GM12872 (cell line): ENCODE measurements around the gene ENOX1.

Experiments used
- TF ChIP-seq, protein P1 (sequence below): IDR thresholded peaks from 3 replicates; pipeline ENCODE4 v1.5.1; 2011; ENCODE audit warnings: low read depth, mild to moderate bottlenecking, low read length, moderate library complexity; ENCODE audit not compliant: insufficient read depth

Gene ENOX1

DNA sequence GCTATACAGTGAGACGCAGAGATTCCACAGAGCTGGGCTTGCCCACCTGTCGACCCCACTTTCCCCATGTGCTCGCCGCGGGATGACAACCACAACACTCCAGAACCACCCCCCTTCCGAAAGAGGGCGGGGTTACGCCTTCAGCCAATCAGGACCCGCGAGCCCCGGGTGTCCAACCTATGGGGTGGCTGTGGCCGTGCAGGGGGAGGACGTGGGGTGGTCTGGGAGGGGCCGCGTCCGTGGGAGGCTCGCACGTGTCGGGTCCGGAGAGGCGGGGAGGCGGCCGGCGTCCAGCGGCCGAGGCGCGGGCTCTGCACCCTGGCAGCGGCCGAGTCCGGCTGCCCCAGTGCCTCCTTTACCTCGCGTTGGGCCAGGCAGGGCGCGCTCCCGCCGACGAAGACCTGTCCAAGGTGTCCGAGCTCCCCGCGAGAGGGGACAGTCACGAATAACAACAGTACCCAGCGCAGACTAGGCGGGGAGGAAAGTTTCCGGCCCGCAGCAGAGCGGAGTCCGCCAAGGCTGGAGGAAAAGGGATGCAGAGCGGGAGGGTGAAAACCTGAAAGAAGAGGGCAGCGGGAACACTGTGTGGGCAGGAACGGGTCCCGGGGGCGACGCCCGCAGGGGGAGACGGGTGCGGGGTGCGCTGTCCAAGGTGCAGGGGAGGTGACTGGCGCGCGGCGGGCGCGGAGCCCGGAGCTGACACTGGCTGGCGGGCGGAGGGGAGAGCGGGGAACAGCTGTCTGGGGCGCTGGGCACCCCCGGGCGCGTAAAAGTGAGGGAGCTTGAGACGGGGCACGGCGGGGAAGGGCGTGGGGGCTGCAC is 911 bp downstream of the ENOX1 start:
- TF ChIP-seq, protein P1, sequence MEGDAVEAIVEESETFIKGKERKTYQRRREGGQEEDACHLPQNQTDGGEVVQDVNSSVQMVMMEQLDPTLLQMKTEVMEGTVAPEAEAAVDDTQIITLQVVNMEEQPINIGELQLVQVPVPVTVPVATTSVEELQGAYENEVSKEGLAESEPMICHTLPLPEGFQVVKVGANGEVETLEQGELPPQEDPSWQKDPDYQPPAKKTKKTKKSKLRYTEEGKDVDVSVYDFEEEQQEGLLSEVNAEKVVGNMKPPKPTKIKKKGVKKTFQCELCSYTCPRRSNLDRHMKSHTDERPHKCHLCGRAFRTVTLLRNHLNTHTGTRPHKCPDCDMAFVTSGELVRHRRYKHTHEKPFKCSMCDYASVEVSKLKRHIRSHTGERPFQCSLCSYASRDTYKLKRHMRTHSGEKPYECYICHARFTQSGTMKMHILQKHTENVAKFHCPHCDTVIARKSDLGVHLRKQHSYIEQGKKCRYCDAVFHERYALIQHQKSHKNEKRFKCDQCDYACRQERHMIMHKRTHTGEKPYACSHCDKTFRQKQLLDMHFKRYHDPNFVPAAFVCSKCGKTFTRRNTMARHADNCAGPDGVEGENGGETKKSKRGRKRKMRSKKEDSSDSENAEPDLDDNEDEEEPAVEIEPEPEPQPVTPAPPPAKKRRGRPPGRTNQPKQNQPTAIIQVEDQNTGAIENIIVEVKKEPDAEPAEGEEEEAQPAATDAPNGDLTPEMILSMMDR = no peak

DNA sequence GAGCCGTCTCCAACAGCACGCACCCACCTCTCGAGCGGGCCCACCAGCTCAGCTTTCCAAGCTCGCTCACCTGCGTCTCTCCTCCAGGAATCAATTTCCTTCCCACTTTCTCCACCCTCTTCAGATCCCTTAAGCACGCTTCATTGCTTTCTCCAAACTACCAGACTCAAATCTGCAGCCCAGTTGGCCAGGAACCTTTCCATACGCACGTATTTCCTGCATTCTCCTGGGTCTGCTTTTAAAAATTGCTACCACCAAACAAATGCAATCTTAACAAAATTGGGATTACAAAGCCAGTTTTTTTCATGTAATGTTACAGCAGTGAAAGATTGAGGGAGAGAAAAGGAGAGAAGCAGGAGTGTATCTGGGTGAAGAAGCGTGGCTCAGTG is 1.5 kb downstream of the ENOX1 start:
- TF ChIP-seq, protein P1 = no peak

- TF ChIP-seq, protein P1 = no peak
Measured at GRCh38 chr13:43784496-43784895, 2.3 kb downstream of the ENOX1 start.

GRCh38 chr13:43783820-43784219 is 3.0 kb downstream of the ENOX1 start:
- TF ChIP-seq, protein P1 = no peak

GRCh38 chr13:43782686-43783085 is 4.1 kb downstream of the ENOX1 start:
- TF ChIP-seq, protein P1 = no peak

GRCh38 chr13:43780666-43781065 is 6.1 kb downstream of the ENOX1 start:
- TF ChIP-seq, protein P1 = no peak

GRCh38 chr13:43776501-43777079 is 10.2 kb downstream of the ENOX1 start:
- TF ChIP-seq, protein P1 = no peak
